Activated CD8-positive, alpha-beta memory T cell treated with anti-CD3 and anti-CD28 coated beads, Interleukin-2, amount 50 U/mL, for 4 hours (primary cell): ENCODE data around the gene KLK3.

ENCODE experiments used
- DNase-seq: peaks from one replicate; pipeline ENCODE4 v3.0.0-alpha.2; 2020

The KLK3 gene

GRCh38 chr19:50908336-50908735, 53.6 kb downstream of the KLK3 start:
- DNase-seq = no peak

GRCh38 chr19:50909240-50910070, 54.7 kb downstream of the KLK3 start:
- DNase-seq = peak; percentile 19
